ENCODE results near the gene TICRR. TPM values are rescaled to one million over a fixed set of nuclear protein-coding genes. Genes with fewer than 3 reads are reported as not detected.

Gene TICRR
- total and polyA plus RNA-seq, 2 of the 13 experiments (the other 11 are each of a cell fraction or from before 2014, with no cell fraction given), result 4.1 to 14.3 TPM

GRCh38 chr15:89671687-89672086 is 96.4 kb downstream of the TICRR start (continued):
- TF ChIP-seq ZNF407 (CRISPR knock-in tag; IDR thresholded peaks at IDR 0.05; ENCODE audit: not compliant biosample characterization), result no peak
- TF ChIP-seq ZNF33B (CRISPR knock-in tag; IDR thresholded peaks at IDR 0.05), result no peak
- no peak for TF ChIP-seq RERE (CRISPR knock-in tag; IDR thresholded peaks at IDR 0.05; ENCODE audit: low read depth)
- no peak for TF ChIP-seq NKX3-1 (CRISPR knock-in tag; IDR thresholded peaks at IDR 0.05)
- no peak for TF ChIP-seq DMTF1 (CRISPR knock-in tag; IDR thresholded peaks at IDR 0.05)
- no peak for TF ChIP-seq ZNF44 (CRISPR knock-in tag; IDR thresholded peaks at IDR 0.05)
- TF ChIP-seq ZNF382 (CRISPR knock-in tag; IDR thresholded peaks at IDR 0.05; ENCODE audit: borderline replicate concordance), result no peak
- TF ChIP-seq MXD4 (CRISPR knock-in tag; IDR thresholded peaks at IDR 0.05), result no peak
